Vagina (tissue), 2 donors: ENCODE results near the gene THBD. TPM values are rescaled to one million over a fixed set of nuclear protein-coding genes. Genes with fewer than 3 reads are reported as not detected.

ENCODE experiments used
- DNase-seq, 2 donors: peaks; one replicate each; pipeline ENCODE4 v3.0.0-alpha.2; 2017; ENCODE audit errors: extremely low spot score in 2 of 2
- H3K27ac ChIP-seq: fragments of 200-600 bp; sonication (generic); one replicate; pipeline ENCODE4 v1.5.1; 2019
- H3K27me3 ChIP-seq: fragments of 200-600 bp; sonication (generic); one replicate; pipeline ENCODE4 v1.5.1; 2019
- H3K36me3 ChIP-seq, 2 donors: fragments of 200-600 bp; sonication (generic); one replicate each; pipeline ENCODE4 v1.5.1; 2017 to 2019
- H3K4me1 ChIP-seq: fragments of 200-600 bp; sonication (generic); one replicate; pipeline ENCODE4 v1.5.1; 2019
- H3K4me3 ChIP-seq, 2 donors: fragments of 200-600 bp; sonication (generic); 1 replicate in 1 of 2; 2 replicates in 1 of 2; pipeline ENCODE4 v1.5.1; 2016 to 2019
- H3K9me3 ChIP-seq: fragments of 200-600 bp; sonication (generic); one replicate; pipeline ENCODE4 v1.5.1; 2019
- CTCF ChIP-seq, 3 experiments: fragments of 450-650 bp in 2 of 3; fragments of 200-600 bp in 1 of 3; sonication (generic) in 1 of 3; IDR thresholded peaks; one replicate each; pipeline ENCODE4 v1.5.1; 2017 to 2019; ENCODE audit warnings: antibody characterized with exemption in 3 of 3, mild to moderate bottlenecking in 2 of 3, moderate library complexity in 2 of 3
- POLR2A ChIP-seq, 2 donors: fragments of 450-650 bp; IDR thresholded peaks; one replicate each; pipeline ENCODE4 v1.6.1; 2017; ENCODE audit warnings: antibody characterized with exemption in 2 of 2, mild to moderate bottlenecking in 2 of 2, moderate library complexity in 2 of 2
- POLR2AphosphoS5 ChIP-seq, 2 donors: sonication (generic); formaldehyde crosslinking; IDR thresholded peaks; one replicate each; pipeline ENCODE4 v1.9.0; 2017; ENCODE audit warnings: antibody characterized with exemption in 2 of 2, mild to moderate bottlenecking in 2 of 2, low read depth in 1 of 2; ENCODE audit not compliant: insufficient read depth in 1 of 2
- intact Hi-C: fragments of 100-400 bp; cut with DNase I; formaldehyde crosslinking; loops from one replicate; pipeline ENCODE4 v1.15.1; 2023
- total RNA-seq: library from RNA; depleted of rRNA; stranded (reverse); fragments of >200 nt; gene quantifications from one replicate; pipeline ENCODE4 v1.2.3, GENCODE V29; 2016

THBD gene
- total RNA-seq, 1 donor from 2014 or later = 76.9 TPM

- no peaks in the 10 kb centered on the region for H3K27me3 ChIP-seq
- TF ChIP-seq CTCF (IDR thresholded peaks at IDR 0.05) (no peak), POLR2AphosphoS5 (IDR thresholded peaks at IDR 0.05; ENCODE audit: insufficient read depth in 1 of 2, low read depth in 1 of 2) (no peak), POLR2A (IDR thresholded peaks at IDR 0.05) (no peak)
- DNase-seq = no peak
- H3K4me3 ChIP-seq = no peak overlapping the region
- H3K4me1 ChIP-seq = peaks cover 23% of the 10 kb centered on the region
- no peaks in the 10 kb centered on the region for H3K36me3 ChIP-seq
- H3K9me3 ChIP-seq = no peaks in the 10 kb centered on the region
- H3K27ac ChIP-seq = no peak overlapping the region
- intact Hi-C loops = no loop called here
These were observed 16.1 kb upstream of the THBD start for GRCh38 chr20:23065266-23066201.

GRCh38 chr20:23063581-23063980 lies 14.1 kb upstream of the THBD start:
- DNase-seq = no peak
- Histone ChIP-seq H3K4me3 (no peak overlapping the region), H3K27ac (no peak overlapping the region), H3K4me1 (peaks cover 23% of the 10 kb centered on the region), H3K27me3 (no peaks in the 10 kb centered on the region), H3K36me3 (no peaks in the 10 kb centered on the region), H3K9me3 (no peaks in the 10 kb centered on the region)
- intact Hi-C loops = no loop called here
- TF ChIP-seq POLR2A (IDR thresholded peaks at IDR 0.05) (no peak), POLR2AphosphoS5 (IDR thresholded peaks at IDR 0.05; ENCODE audit: insufficient read depth in 1 of 2, low read depth in 1 of 2) (no peak), CTCF (IDR thresholded peaks at IDR 0.05) (no peak)

GRCh38 chr20:23063168-23063567 lies 13.7 kb upstream of the THBD start:
- Histone ChIP-seq H3K4me1 (peaks cover 23% of the 10 kb centered on the region), H3K9me3 (no peaks in the 10 kb centered on the region), H3K27me3 (no peaks in the 10 kb centered on the region), H3K27ac (no peak overlapping the region), H3K4me3 (no peak overlapping the region), H3K36me3 (no peaks in the 10 kb centered on the region)
- intact Hi-C loops = no loop called here
- TF ChIP-seq POLR2A (IDR thresholded peaks at IDR 0.05) (no peak), CTCF (IDR thresholded peaks at IDR 0.05) (no peak), POLR2AphosphoS5 (IDR thresholded peaks at IDR 0.05; ENCODE audit: insufficient read depth in 1 of 2, low read depth in 1 of 2) (no peak)
- DNase-seq = no peak

GRCh38 chr20:23062632-23063031 lies 13.2 kb upstream of the THBD start:
- peaks cover 23% of the 10 kb centered on the region for H3K4me1 ChIP-seq
- H3K9me3 ChIP-seq = no peaks in the 10 kb centered on the region
- H3K27me3 ChIP-seq = no peaks in the 10 kb centered on the region
- no peaks in the 10 kb centered on the region for H3K36me3 ChIP-seq
- TF ChIP-seq CTCF (IDR thresholded peaks at IDR 0.05) (no peak), POLR2AphosphoS5 (IDR thresholded peaks at IDR 0.05; ENCODE audit: insufficient read depth in 1 of 2, low read depth in 1 of 2) (no peak), POLR2A (IDR thresholded peaks at IDR 0.05) (no peak)
- intact Hi-C loops = no loop called here
- no peak overlapping the region for H3K27ac ChIP-seq
- DNase-seq = no peak
- no peak overlapping the region for H3K4me3 ChIP-seq
